Fibroblast of skin of left biceps (primary cell): ENCODE measurements around the gene ST6GAL2.

Experiments used
- DNase-seq, 2 experiments: peaks; one replicate each; pipeline ENCODE4 v3.0.0-alpha.2; 2013; ENCODE audit warnings: low read depth in 2 of 2

The ST6GAL2 gene

GRCh38 chr2:106827158-106827557 lies 58.8 kb downstream of the ST6GAL2 start:
- DNase-seq = no peak

GRCh38 chr2:106825161-106825560 lies 60.8 kb downstream of the ST6GAL2 start:
- DNase-seq = no peak

GRCh38 chr2:106816974-106817373 lies 69.0 kb downstream of the ST6GAL2 start:
- no peak for DNase-seq

- DNase-seq = no peak
Observed at GRCh38 chr2:106812841-106813240, 73.1 kb downstream of the ST6GAL2 start.

GRCh38 chr2:106812383-106812782 lies 73.6 kb downstream of the ST6GAL2 start:
- peak; percentile 55 for DNase-seq

GRCh38 chr2:106805716-106806115 lies 80.3 kb downstream of the ST6GAL2 start:
- DNase-seq = no peak

- DNase-seq = no peak
Observed at GRCh38 chr2:106804161-106804560, 81.8 kb downstream of the ST6GAL2 start.

GRCh38 chr2:106800976-106801655 lies 84.9 kb downstream of the ST6GAL2 start:
- no peak for DNase-seq

GRCh38 chr2:106800180-106800579 lies 85.8 kb downstream of the ST6GAL2 start:
- DNase-seq = no peak

- DNase-seq = no peak
Observed at GRCh38 chr2:106798826-106799552, 87.0 kb downstream of the ST6GAL2 start.

- no peak for DNase-seq
Observed at GRCh38 chr2:106797494-106797893, 88.5 kb downstream of the ST6GAL2 start.

GRCh38 chr2:106792671-106793070 lies 93.3 kb downstream of the ST6GAL2 start:
- no peak for DNase-seq

- DNase-seq = no peak
Observed at GRCh38 chr2:106789185-106789584, 96.8 kb downstream of the ST6GAL2 start.

- DNase-seq = no peak
Observed at GRCh38 chr2:106782681-106783080, 103.3 kb downstream of the ST6GAL2 start.

- no peak for DNase-seq
Observed at GRCh38 chr2:106781196-106781595, 104.8 kb downstream of the ST6GAL2 start.

GRCh38 chr2:106771811-106772210 lies 114.2 kb downstream of the ST6GAL2 start:
- no peak for DNase-seq

GRCh38 chr2:106770986-106771385 lies 115.0 kb downstream of the ST6GAL2 start:
- no peak for DNase-seq

GRCh38 chr2:106764614-106765013 lies 121.4 kb downstream of the ST6GAL2 start:
- DNase-seq = no peak

GRCh38 chr2:106759966-106760365 lies 126.0 kb downstream of the ST6GAL2 start:
- DNase-seq = no peak

- no peak for DNase-seq
Observed at GRCh38 chr2:106758901-106759497, 127.0 kb downstream of the ST6GAL2 start.
